GM12874 (cell line): ENCODE measurements around the gene CLMP.

Source experiments
- CTCF ChIP-seq: IDR thresholded peaks from 2 replicates; pipeline ENCODE4 v1.5.1; 2011; ENCODE audit warnings: low read depth, mild to moderate bottlenecking, control low read depth, low read length, moderate library complexity; ENCODE audit not compliant: insufficient read depth

CLMP gene

GRCh38 chr11:123148965-123149364 lies 46.1 kb downstream of the CLMP start:
- no peak for TF ChIP-seq CTCF

GRCh38 chr11:123145661-123146060 lies 49.4 kb downstream of the CLMP start:
- TF ChIP-seq CTCF: no peak

GRCh38 chr11:123145220-123145619 lies 49.8 kb downstream of the CLMP start:
- TF ChIP-seq CTCF: no peak

- no peak for TF ChIP-seq CTCF
Measured at GRCh38 chr11:123144707-123145106, 50.3 kb downstream of the CLMP start.

GRCh38 chr11:123143921-123144320 lies 51.1 kb downstream of the CLMP start:
- TF ChIP-seq CTCF: no peak

GRCh38 chr11:123143476-123143875 lies 51.6 kb downstream of the CLMP start:
- no peak for TF ChIP-seq CTCF

- TF ChIP-seq CTCF: no peak
Measured at GRCh38 chr11:123139206-123139605, 55.8 kb downstream of the CLMP start.
